GM13977 (cell line): ENCODE results near the gene GCNT4.

ENCODE experiments used
- DNase-seq: peaks from one replicate; pipeline ENCODE4 v3.0.0; 2012; ENCODE audit warnings: low spot score
- CTCF ChIP-seq: IDR thresholded peaks from 2 replicates; pipeline ENCODE4 v1.5.1; 2012; ENCODE audit warnings: mild to moderate bottlenecking, control low read depth; ENCODE audit not compliant: insufficient read depth; ENCODE audit errors: extremely low read depth, missing control alignments
- in situ Hi-C: fragments of 300-500 bp; cut with MboI; formaldehyde crosslinking; loops from one replicate; pipeline ENCODE4 v1.12.0; 2022; ENCODE audit warnings: low sequenced_read_pairs, low pct_unique_long_range_greater_than_20kb, mixed read lengths, inconsistent platforms; ENCODE audit not compliant: unreplicated experiment

Gene GCNT4

GRCh38 chr5:75034137-75034739 lies 18.1 kb downstream of the GCNT4 start:
- no peak for TF ChIP-seq CTCF
- in situ Hi-C loops: no loop called here

GRCh38 chr5:75031366-75031765 lies 21.0 kb downstream of the GCNT4 start:
- in situ Hi-C loops: no loop called here
- DNase-seq: no peak

More at GRCh38 chr5:75034137-75034739, 18.1 kb downstream of the GCNT4 start:
- DNase-seq: no peak

GRCh38 chr5:75028090-75028489 lies 24.3 kb downstream of the GCNT4 start:
- in situ Hi-C loops: no loop called here
- no peak for DNase-seq
- no peak for TF ChIP-seq CTCF

More at GRCh38 chr5:75031366-75031765, 21.0 kb downstream of the GCNT4 start:
- no peak for TF ChIP-seq CTCF

DNA sequence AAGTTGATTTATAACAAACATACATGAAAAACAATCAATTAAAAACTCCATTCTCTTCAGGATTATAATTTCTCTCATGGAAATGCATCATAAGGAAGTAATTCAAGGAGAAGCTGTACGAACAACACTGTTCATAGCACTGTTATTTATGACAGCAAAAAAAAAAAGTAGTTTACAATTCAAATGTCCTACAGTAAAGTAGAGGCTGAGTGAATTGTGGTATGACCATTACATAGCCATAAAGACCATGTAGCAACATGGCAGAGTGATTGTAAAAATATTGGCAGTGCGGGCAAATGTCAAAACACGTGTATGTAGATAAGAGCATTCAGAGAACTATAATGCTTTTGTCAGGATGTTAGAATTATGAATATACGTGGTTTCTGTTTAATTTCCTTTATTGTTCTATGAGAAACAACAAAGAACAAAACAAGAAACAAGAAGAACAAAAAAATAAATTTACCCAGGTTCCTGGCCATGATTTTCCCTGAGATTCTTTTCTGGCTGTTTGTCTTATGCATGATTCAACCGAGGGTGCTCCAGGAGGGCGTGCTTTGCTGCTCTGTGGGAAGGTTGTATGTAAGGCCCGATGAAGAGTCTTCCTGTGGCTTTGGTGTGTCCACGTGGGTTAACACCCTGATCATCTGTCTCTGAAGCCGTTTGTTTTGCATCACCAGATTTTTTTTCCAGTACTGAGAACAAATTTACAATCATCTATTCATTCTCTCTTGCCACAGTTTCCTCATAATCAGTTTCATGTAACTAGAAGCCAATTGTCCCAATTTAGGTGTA lies 28.8 kb downstream of the GCNT4 start:
- TF ChIP-seq CTCF: no peak

DNA sequence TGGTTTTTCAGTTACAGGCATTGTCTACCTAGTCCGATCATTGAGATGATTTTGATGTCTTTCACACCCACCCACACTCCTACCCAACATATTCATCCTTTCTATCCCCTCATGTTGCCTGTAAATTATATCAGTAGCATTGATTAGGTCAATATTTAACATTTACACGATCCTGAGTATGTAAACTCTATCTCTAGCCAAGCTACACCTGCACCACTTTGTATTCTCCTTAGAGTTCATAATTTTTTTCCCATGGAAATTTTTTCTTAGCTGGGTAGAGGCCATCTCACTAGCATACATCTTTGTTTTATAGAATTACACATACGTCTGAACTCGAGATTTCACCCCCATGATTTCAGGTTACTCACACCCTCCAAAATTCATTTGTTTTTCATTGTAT lies 30.6 kb downstream of the GCNT4 start:
- no peak for TF ChIP-seq CTCF
- no peak for DNase-seq
- in situ Hi-C loops: no loop called here

More for the DNA sequence above, 28.8 kb downstream of the GCNT4 start:
- no peak for DNase-seq
- in situ Hi-C loops: no loop called here

GRCh38 chr5:75021219-75021618 lies 31.1 kb downstream of the GCNT4 start:
- no peak for DNase-seq
- in situ Hi-C loops: no loop called here
- TF ChIP-seq CTCF: no peak
